ENCODE data around the gene B4GALT2. TPM values are rescaled to one million over a fixed set of nuclear protein-coding genes. Genes with fewer than 3 reads are reported as not detected.

Gene B4GALT2
- total and polyA plus RNA-seq, 2 of the 8 experiments (the other 6 are each of a cell fraction or from before 2014, with no cell fraction given) = 56.5 to 121 TPM

GRCh38 chr1:44002165-44002564 is 23.2 kb downstream of the B4GALT2 start (continued):
- TF ChIP-seq SIX5 (IDR thresholded peaks at IDR 0.05; ENCODE audit: low read depth, low read length) (no peak), POU5F1 (IDR thresholded peaks at IDR 0.05; ENCODE audit: low read depth, low read length) (no peak)

Data from H1 (cell line).